Stimulated activated CD8-positive, alpha-beta memory T cell treated with anti-CD3 and anti-CD28 coated beads, Interleukin-4, amount 100 ng/mL, for 24 hours (primary cell): ENCODE results near the gene FAM135A.
A peak's percentile ranks its signal among the peaks of the same experiment; 100 is the strongest.
"Not testable (repeated sequence)": the region's sequence is repeated elsewhere in the genome, so short reads cannot be mapped to it uniquely, and the experiment has no call there.

ENCODE experiments used
- DNase-seq: peaks from one replicate; pipeline ENCODE4 v3.0.0-alpha.2; 2020; ENCODE audit warnings: low read depth

Gene FAM135A

DNA sequence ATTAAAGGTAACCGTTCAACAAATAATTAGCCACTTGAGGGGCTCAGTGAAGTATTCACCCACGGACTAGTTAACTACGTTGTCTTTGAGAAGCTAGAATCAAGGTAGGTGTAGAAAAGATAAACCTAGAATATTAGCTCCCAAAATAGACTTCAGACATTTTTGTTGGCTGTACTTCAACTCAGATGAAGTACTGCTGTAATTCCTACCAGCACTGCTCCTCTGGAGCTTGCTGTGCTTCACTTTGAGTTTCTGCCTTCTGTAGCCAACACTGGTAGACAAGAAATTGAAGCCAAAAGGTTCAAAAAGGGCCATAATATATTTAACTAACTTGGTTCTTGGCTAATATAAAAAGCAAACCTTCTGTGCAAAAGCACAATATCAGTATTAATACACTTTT lies 134.6 kb downstream of the FAM135A start:
- no peak for DNase-seq

DNA sequence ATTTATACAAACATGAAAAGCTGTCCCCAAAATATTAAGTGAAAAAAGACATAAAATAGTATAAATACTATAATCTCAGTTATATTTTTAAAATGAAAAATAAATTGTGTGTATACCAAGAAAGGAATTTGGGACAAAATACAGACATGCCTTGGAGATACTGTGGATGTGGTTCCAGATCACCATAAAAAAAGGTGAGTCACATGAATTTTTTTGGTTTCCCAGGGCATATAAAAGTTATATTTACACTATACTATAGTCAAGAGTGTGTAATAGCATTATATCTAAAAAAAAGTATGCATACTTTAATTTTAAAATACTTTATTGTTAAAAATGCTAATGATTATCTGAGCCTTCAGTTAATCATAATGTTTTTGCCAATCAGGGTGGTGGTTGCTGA lies 136.0 kb downstream of the FAM135A start:
- DNase-seq, result no peak

DNA sequence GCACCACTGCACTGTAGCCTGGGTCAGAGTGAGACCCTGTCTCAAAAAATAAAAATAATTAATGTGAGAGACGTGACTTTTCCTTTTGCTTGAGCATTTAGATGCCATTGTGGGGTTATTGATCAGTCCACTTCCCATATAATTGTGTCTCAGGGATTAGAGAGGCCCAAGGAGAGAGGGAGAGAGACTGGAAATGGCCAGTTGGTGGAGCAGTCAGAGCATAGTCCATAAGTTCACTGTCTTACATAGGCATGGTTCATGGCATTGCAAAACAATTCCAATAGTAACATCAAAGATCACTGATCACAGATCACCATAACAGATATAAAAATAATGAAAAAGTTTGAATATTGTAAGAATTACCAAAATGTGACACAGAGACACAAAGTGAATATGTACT lies 138.3 kb downstream of the FAM135A start:
- no peak for DNase-seq

- not testable (repeated sequence) for DNase-seq
Measured at GRCh38 chr6:70552286-70552940, 139.1 kb downstream of the FAM135A start.

- no peak for DNase-seq
Measured at GRCh38 chr6:70552974-70553373, 139.7 kb downstream of the FAM135A start.

- DNase-seq, result no peak
Measured at GRCh38 chr6:70557998-70558397, 144.7 kb downstream of the FAM135A start.

GRCh38 chr6:70562401-70562800 lies 149.1 kb downstream of the FAM135A start:
- not testable (repeated sequence) for DNase-seq

- DNase-seq, result no peak
Measured at GRCh38 chr6:70563530-70563929, 150.2 kb downstream of the FAM135A start.

DNA sequence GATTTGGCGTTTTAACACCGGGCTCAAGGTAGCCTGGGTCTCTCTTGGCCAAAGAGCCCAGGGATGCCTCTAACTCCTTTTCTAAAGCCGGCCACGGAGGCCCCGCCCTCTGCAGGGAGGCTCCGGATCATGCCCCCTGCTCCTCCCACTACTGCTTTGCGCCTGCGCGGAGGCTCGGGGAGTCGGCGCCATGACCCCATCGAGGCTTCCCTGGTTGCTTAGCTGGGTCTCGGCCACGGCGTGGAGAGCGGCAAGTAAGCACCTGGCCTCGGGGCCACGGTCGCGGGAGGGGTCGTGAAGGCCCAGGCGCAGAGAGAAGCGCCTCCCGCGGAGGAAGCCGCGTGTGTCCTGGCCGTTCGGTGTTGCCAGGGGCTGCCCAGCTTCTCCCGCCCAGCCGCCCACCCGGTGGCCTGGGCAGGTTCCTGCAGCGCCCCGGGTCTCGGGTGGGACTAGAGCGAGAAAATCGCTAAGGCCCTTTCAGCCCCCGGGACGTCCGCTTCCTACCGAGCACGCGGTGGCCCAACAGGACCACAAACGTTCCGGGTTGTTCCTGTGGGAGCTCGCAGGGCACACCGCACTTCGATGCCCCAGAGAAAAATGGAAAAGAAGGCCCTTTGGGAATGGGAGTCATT lies 153.6 kb downstream of the FAM135A start, which contains the start of gene SDHAF4:
TSS of gene SDHAF4 (plus strand) at position 180 of the 632 bp plus-strand sequence. CDS start at position 191, 11 bp downstream.
- peak; percentile 93 for DNase-seq

- DNase-seq, result no peak
Measured at GRCh38 chr6:70574643-70575042, 161.3 kb downstream of the FAM135A start.

- DNase-seq, result no peak
Measured at GRCh38 chr6:70575899-70576495, 162.7 kb downstream of the FAM135A start.

DNA sequence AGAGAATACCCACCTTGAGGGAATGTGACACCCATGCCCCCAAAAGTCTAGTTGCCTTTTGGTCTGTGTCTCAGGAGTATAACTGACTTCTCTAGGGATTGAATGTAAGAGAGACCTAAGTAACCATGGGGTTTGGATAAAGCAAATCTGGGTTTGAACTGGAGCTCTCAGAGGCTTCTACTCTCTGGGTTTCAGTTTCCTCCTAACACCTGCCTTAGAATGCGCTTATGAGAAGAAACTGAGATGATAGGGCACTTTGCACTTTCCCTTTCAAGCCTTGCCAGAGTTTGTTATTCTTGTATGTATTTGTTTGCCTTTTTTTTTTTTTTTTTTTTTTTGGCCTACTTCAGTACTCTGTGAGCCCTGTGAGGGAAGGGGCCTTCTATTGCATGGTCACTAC lies 172.8 kb downstream of the FAM135A start:
- no peak for DNase-seq

DNA sequence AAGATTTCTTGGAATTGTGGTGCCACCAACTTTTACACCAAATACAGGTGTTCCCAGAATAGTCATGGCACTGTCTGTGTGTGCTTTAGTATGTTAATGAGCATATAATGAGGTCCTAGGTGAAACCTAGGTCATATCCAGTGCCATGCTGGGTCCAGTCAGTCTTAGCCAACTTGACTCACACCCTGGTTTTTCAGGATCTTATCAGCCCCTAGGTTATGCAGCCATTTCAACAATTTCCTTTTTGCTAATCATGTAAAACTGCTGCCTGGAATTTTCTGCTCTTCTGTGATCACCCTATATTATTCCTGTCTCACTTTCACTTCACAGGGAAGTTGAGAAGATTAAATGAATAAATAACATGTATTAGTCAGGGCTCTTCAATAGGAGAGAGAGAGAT lies 177.1 kb downstream of the FAM135A start:
- no peak for DNase-seq

DNA sequence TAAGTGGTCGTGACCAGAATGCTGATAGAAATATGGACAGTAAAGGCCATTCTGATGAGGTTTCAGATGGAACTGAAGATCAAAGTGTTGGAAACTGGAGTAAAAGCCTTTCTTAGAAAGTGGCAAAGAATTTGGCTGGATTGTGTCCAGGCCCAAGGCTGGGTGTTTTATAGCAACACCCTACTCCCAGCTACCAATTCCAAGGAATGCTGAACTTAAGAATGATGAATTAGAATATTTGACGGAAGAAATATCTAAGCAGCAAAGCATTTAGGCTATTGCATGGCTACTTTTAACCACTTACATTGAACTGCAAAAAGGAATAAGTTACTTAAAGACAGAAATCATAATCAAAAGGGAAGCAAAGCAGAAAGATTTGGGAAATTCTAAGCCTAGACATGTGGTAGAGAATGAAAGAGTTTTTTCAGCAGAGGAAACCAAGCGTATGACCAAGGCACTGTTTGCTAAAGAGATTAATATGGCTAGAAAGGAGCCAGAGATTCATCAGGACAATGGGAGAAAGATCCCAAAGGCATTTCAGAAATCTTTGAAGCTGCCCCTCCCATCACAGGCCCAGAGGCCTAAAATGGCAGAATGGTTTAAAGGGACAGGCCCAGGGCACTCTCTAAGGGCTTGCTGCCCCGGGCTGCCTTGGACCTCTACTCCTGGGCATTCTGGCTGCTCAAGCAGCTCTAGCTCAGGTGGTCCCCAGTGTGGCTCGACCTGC lies 179.2 kb downstream of the FAM135A start:
- DNase-seq, result no peak

DNA sequence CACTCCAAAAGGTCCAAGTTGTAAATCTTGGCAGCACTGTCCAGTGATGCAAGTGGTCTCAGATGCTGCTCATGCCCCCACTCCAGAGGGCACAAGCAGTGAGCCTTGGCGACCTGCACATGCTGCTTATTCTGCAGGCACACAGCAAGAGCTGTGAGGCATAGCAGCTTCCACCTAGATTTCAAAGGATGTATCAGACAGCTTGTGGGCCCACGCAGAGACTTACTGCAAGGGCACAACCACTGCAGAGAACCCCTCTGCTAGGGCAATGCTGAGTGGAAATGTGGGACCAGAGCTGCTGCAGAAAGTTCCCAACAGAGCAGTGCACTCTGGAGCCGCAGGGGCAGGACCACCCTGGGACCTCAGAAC lies 179.8 kb downstream of the FAM135A start:
- no peak for DNase-seq

DNA sequence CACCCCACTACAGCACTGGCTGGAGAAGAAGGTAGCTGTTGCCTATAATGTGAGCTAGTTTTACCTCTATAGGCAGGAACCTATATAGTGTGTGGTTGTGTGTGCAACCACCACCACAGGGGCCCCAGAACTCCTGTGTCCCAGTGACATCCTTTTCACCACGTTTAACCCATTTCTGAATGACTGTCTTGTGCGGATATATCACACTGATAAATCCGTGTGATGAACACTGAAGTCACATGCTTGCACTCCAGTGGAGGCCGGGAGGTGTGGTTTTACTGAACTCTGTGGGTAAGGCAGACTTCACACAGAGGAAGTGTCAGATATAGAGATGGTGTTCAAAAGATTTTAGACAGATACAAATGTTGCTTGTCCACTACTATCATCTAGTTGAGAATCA lies 185.9 kb downstream of the FAM135A start:
- DNase-seq, result no peak

DNA sequence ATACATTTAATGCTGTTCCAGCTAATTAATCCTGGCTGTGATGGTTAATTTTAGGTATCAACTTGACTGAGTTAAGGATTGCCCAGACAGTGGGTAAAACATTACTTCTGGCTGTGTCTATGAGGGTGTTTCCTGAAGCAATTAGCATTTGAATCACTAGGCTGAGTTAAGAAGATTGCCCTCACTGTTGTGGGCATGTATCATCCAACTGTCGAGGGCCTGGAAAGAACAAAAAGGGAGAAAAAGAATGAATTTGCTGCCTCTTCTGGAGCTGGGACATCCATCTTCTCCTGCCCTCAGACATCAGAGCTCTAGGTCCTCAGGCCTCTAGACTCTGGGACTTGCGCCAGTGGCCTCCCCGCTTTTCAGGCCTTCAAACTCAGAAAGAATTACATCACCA lies 187.7 kb downstream of the FAM135A start:
- DNase-seq, result no peak

- no peak for DNase-seq
Measured at GRCh38 chr6:70604254-70604653, 190.9 kb downstream of the FAM135A start.

GRCh38 chr6:70607371-70607770 lies 194.1 kb downstream of the FAM135A start:
- DNase-seq, result not testable (repeated sequence)

- not testable (repeated sequence) for DNase-seq
Measured at GRCh38 chr6:70609181-70609580, 195.9 kb downstream of the FAM135A start.
